Cardiac fibroblast (primary cell): ENCODE data around the gene WFDC6.

ENCODE experiments used
- DNase-seq, 2 donors: peaks; one replicate each; pipeline versions ENCODE4 v3.0.0 to v3.0.0-alpha.2; 2010; ENCODE audit warnings: low read depth in 2 of 2
- H3K4me3 ChIP-seq, 2 donors: replicated peaks in 1 of 2; 1 replicate in 1 of 2; 2 replicates in 1 of 2; pipeline ENCODE4 v1.5.1; 2011; ENCODE audit warnings: low read depth in 2 of 2, low read length in 2 of 2, mild to moderate bottlenecking in 2 of 2, moderate library complexity in 1 of 2
- CTCF ChIP-seq: IDR thresholded peaks from one replicate; pipeline ENCODE4 v1.5.1; 2011; ENCODE audit warnings: low read depth, mild to moderate bottlenecking, low read length, inconsistent platforms

Gene WFDC6

DNA sequence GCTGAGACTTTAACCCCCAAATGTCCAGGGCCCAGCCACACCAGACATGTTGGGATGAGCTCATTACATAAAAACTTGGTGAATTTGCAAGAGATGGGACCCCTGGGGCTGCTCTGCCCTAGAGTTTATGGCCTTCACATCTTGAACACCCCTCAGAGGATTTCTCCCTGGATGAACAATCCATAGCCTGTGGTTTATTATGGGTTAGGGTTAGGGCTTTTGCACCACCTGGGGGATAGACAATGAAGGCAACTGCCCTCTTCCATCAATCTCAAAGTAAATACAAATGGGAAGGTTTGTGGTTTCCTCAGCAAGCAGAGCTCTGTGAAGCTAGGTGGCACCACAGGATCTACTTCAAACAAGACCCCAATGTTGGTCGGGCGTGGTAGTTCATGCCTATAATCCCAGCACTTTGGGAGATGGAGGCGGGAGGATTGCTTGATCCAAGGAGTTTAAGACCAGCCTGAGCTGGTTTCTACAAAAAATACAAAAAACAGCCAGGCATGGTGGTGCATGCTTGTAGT, 41.2 kb downstream of the WFDC6 start:
- no peak overlapping the region for H3K4me3 ChIP-seq
- no peak for DNase-seq
- no peak for TF ChIP-seq CTCF

DNA sequence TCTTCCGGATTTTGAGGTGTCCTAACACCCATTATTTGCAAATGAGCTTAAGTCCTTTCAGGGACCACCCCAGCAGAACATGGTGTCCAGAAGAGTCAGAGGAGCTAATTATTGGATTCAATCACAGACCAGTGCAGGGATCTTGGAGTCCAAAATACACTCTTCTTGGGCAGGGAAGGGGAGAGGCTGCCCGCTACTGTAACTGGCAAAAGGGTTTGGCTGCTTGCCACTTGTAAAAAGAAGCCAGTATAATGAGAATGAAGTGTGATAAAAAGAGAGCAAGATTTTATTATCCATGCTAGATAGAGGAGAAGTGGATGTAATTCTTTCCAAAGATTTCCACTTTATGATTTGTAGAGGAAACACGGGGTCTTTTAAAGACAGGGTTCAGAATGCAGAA, 43.1 kb downstream of the WFDC6 start:
- no peak for DNase-seq
- TF ChIP-seq CTCF = no peak
- H3K4me3 ChIP-seq = no peak overlapping the region

GRCh38 chr20:45495501-45495941, 43.8 kb downstream of the WFDC6 start:
- DNase-seq = no peak
- H3K4me3 ChIP-seq = no peak overlapping the region
- TF ChIP-seq CTCF = no peak

DNA sequence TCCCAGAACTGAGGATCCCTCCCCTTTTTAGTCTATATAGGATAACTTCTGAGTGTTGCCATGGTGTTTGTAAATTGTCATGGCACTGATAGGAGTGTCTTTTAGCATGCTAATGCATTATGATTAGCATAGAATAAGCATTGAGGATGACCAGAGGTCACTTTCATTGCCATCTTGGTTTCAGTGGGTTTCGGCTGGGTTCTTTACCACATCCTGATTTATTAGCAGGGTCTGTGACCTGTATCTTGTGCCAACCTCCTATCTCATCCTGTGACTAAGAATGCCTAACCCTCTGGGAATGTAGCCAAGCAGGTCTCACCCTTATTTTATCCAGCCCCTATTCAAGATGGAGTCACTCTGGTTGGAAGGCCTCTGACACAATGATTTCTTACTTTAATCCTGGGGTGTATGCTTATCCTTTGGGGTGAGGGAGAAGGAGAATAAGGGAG, 50.2 kb downstream of the WFDC6 start:
- H3K4me3 ChIP-seq = no peak overlapping the region
- DNase-seq = peak in 1 of 2 donors; percentile 16
- TF ChIP-seq CTCF = no peak

GRCh38 chr20:45487231-45487635, 52.0 kb downstream of the WFDC6 start:
- TF ChIP-seq CTCF = no peak
- no peak for DNase-seq
- H3K4me3 ChIP-seq = no peak overlapping the region

DNA sequence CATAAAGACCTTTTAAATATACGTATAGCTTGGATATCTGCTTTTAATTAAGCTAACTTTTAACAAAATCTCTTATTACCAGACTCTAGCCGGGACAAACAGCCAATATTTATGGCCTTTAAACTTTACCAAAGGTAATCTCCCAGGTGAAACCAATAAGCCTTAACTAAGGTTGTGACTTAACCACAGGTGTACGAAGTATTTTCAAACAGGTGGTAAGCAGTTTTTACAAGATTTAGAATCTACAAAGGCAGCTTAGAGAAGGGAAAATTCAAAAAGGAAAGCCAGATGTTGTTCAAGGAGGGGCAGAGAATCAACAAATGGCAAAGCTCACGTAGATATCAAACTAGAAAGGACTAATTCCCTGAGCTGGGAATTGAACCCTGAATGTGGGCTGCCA, 53.9 kb downstream of the WFDC6 start:
- TF ChIP-seq CTCF = no peak
- no peak for DNase-seq
- H3K4me3 ChIP-seq = no peak overlapping the region

GRCh38 chr20:45484676-45485075, 54.6 kb downstream of the WFDC6 start:
- no peak overlapping the region for H3K4me3 ChIP-seq
- no peak for DNase-seq
- TF ChIP-seq CTCF = no peak
